MM.1S (cell line): ENCODE data around the gene L3MBTL4.

Source experiments
- DNase-seq: peaks from one replicate; pipeline ENCODE4 v3.0.0-alpha.2; 2015
- H2AFZ ChIP-seq: fragments of 300-600 bp; sonication (generic); 2 replicates; pipeline ENCODE4 v1.6.0; 2016; ENCODE audit warnings: antibody characterized with exemption, low read length
- H3F3A ChIP-seq: fragments of 300-600 bp; sonication (generic); 2 replicates; pipeline ENCODE4 v1.6.1; 2016; ENCODE audit warnings: mild to moderate bottlenecking, antibody characterized with exemption, low read length, moderate library complexity, mixed read lengths; ENCODE audit not compliant: insufficient read depth
- H3K27ac ChIP-seq: fragments of 300-600 bp; sonication (generic); 2 replicates; pipeline ENCODE4 v1.5.1; 2016; ENCODE audit warnings: mild to moderate bottlenecking, low read length
- H3K27me3 ChIP-seq: fragments of 300-600 bp; sonication (generic); replicated peaks from 2 replicates; pipeline ENCODE4 v1.6.0; 2016; ENCODE audit warnings: low read length; ENCODE audit not compliant: insufficient read depth
- H3K36me3 ChIP-seq: fragments of 300-600 bp; sonication (generic); replicated peaks from 2 replicates; pipeline ENCODE4 v1.6.1; 2016; ENCODE audit warnings: mild to moderate bottlenecking, low read length, mixed read lengths; ENCODE audit not compliant: insufficient read depth
- H3K4me1 ChIP-seq: fragments of 300-600 bp; sonication (generic); 2 replicates; pipeline ENCODE4 v1.6.1; 2016; ENCODE audit warnings: low read length, mixed read lengths
- H3K4me2 ChIP-seq: fragments of 300-600 bp; sonication (generic); 2 replicates; pipeline ENCODE4 v1.6.0; 2016; ENCODE audit warnings: low read depth, low read length
- H3K4me3 ChIP-seq: fragments of 300-600 bp; sonication (generic); 2 replicates; pipeline ENCODE4 v1.5.1; 2016; ENCODE audit warnings: low read length, mixed read lengths
- H3K79me2 ChIP-seq: fragments of 300-600 bp; sonication (generic); 2 replicates; pipeline ENCODE4 v1.6.1; 2016; ENCODE audit warnings: mixed run types, low read length, mixed read lengths
- H3K9ac ChIP-seq: fragments of 300-600 bp; sonication (generic); 2 replicates; pipeline ENCODE4 v1.6.1; 2016; ENCODE audit warnings: low read length, mixed read lengths
- H3K9me2 ChIP-seq: fragments of 300-600 bp; sonication (generic); replicated peaks from 2 replicates; pipeline ENCODE4 v1.6.1; 2016; ENCODE audit warnings: mild to moderate bottlenecking, low read length, mixed read lengths; ENCODE audit not compliant: insufficient read depth
- H3K9me3 ChIP-seq: fragments of 300-600 bp; sonication (generic); replicated peaks from 2 replicates; pipeline ENCODE4 v1.6.1; 2016; ENCODE audit warnings: mild to moderate bottlenecking, low read length, mixed read lengths; ENCODE audit not compliant: insufficient read depth
- H4K20me1 ChIP-seq: fragments of 300-600 bp; sonication (generic); 2 replicates; pipeline ENCODE4 v1.6.1; 2016; ENCODE audit warnings: mild to moderate bottlenecking, low read length, moderate library complexity, mixed read lengths; ENCODE audit not compliant: insufficient read depth
- EZH2 ChIP-seq: fragments of 300-600 bp; sonication (generic); optimal IDR thresholded peaks from 2 replicates; pipeline ENCODE3; 2017; ENCODE audit warnings: low read depth, mild to moderate bottlenecking, antibody characterized with exemption, low read length, mixed read lengths
- EZH2phosphoT487 ChIP-seq: fragments of 300-600 bp; sonication (generic); IDR thresholded peaks from 2 replicates; pipeline ENCODE4 v1.6.1; 2018; ENCODE audit warnings: antibody characterized with exemption, low read length
- TF ChIP-seq, protein P1 (sequence below): fragments of 300-600 bp; sonication (generic); IDR thresholded peaks from 2 replicates; pipeline ENCODE4 v1.5.1; 2016; ENCODE audit warnings: antibody characterized with exemption, low read length, mixed read lengths

The L3MBTL4 gene

DNA sequence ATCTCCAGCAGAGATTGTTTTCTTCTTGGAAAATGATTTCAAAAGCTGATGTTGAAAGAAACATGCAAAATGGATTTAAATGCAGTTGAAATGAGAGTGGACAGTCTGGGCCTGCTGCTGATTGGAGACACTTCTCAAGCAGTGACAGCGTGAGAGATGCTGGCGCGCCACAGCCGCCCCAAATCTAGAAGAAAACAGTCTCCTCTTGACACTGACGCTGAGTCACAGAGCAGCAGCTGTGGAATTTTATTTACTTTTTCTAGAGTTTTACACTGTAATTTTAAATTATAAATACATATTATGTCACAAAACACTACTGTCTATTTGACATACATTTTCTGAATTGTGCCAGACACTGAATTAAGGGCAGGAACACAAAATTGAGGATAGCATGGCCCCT, 397.5 kb downstream of the L3MBTL4 start:
- H3F3A ChIP-seq: no peaks in the 10 kb centered on the region
- no peak for DNase-seq
- H3K27ac ChIP-seq: no peak overlapping the region
- no peaks in the 10 kb centered on the region for H3K27me3 ChIP-seq
- peaks cover 5% of the 10 kb centered on the region for H3K4me1 ChIP-seq
- H3K9ac ChIP-seq: no peak overlapping the region
- H3K36me3 ChIP-seq: no peaks in the 10 kb centered on the region
- H3K4me2 ChIP-seq: no peak overlapping the region
- no peaks in the 10 kb centered on the region for H3K9me3 ChIP-seq
- H2AFZ ChIP-seq: no peak overlapping the region
- H3K4me3 ChIP-seq: no peak overlapping the region
- H3K79me2 ChIP-seq: no peaks in the 10 kb centered on the region
- H3K9me2 ChIP-seq: no peaks in the 10 kb centered on the region
- H4K20me1 ChIP-seq: no peaks in the 10 kb centered on the region
- no peak for TF ChIP-seq EZH2phosphoT487
- no peak for TF ChIP-seq EZH2
- TF ChIP-seq, protein P1, sequence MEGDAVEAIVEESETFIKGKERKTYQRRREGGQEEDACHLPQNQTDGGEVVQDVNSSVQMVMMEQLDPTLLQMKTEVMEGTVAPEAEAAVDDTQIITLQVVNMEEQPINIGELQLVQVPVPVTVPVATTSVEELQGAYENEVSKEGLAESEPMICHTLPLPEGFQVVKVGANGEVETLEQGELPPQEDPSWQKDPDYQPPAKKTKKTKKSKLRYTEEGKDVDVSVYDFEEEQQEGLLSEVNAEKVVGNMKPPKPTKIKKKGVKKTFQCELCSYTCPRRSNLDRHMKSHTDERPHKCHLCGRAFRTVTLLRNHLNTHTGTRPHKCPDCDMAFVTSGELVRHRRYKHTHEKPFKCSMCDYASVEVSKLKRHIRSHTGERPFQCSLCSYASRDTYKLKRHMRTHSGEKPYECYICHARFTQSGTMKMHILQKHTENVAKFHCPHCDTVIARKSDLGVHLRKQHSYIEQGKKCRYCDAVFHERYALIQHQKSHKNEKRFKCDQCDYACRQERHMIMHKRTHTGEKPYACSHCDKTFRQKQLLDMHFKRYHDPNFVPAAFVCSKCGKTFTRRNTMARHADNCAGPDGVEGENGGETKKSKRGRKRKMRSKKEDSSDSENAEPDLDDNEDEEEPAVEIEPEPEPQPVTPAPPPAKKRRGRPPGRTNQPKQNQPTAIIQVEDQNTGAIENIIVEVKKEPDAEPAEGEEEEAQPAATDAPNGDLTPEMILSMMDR: no peak

DNA sequence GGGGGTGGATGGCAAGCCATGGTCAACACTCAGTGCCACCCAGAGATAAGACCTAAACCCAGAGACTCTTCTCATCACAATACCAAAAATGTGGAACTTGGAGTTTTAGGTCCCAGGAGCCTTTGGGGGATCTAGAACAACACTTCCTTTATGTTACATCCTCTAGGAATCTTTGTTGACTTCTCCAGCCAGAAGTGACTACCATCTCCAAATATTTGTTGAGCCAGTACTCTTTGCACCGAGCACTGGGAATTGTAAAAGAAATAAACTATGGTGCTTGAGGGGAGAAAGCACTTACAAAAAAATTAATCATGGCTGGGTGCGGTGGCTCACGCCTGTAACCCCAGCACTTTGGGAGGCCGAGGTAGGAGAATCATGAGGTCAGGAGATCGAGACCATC, 399.3 kb downstream of the L3MBTL4 start:
- Histone ChIP-seq H3K4me1 (no peaks in the 10 kb centered on the region), H3K9me2 (no peaks in the 10 kb centered on the region), H3K79me2 (no peaks in the 10 kb centered on the region), H3K4me2 (no peak overlapping the region), H2AFZ (no peak overlapping the region), H3K36me3 (no peaks in the 10 kb centered on the region), H3K4me3 (no peak overlapping the region), H4K20me1 (no peaks in the 10 kb centered on the region), H3K27me3 (no peaks in the 10 kb centered on the region), H3K9me3 (no peaks in the 10 kb centered on the region), H3F3A (no peaks in the 10 kb centered on the region), H3K27ac (no peak overlapping the region), H3K9ac (no peak overlapping the region)
- TF ChIP-seq EZH2phosphoT487 (no peak), EZH2 (no peak)
- TF ChIP-seq, protein P1: no peak
- no peak for DNase-seq

DNA sequence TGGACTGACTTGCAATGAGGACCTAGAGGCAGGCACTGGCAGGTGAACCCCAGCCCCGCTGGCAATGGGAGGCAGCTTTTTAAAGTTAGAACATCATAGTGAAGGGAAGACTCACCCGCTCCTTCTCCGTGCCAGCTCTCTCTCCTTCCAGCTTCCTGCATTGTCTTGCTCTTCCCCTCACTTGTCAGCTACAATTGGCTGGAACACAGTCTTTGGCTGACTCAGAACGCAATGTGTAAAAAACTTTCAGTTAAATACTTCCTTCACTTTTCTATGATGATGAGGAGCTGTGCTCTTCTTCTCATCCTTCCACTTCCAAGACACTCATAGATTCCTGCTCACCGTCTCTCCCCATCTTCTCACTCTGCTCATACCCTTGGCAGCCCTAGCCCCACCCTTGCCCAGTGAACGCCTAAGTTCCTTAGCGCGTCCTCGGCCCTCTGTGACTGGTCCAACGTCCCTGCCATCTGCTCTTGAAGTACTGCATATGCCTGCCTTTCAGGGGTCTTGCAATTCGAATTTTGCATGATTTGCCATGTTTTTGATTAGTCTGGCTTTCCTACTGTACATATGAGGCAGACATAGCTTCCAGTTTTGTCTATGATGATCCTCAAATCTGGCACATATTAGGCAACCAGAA, 401.4 kb downstream of the L3MBTL4 start:
- H3K9ac ChIP-seq: no peak overlapping the region
- no peaks in the 10 kb centered on the region for H3K27me3 ChIP-seq
- no peaks in the 10 kb centered on the region for H3K79me2 ChIP-seq
- no peaks in the 10 kb centered on the region for H3K4me1 ChIP-seq
- H3K36me3 ChIP-seq: no peaks in the 10 kb centered on the region
- H3K27ac ChIP-seq: no peak overlapping the region
- no peak overlapping the region for H2AFZ ChIP-seq
- no peaks in the 10 kb centered on the region for H3F3A ChIP-seq
- no peak overlapping the region for H3K4me2 ChIP-seq
- no peaks in the 10 kb centered on the region for H4K20me1 ChIP-seq
- no peaks in the 10 kb centered on the region for H3K9me3 ChIP-seq
- no peak overlapping the region for H3K4me3 ChIP-seq
- no peak for DNase-seq
- no peaks in the 10 kb centered on the region for H3K9me2 ChIP-seq
- TF ChIP-seq EZH2 (no peak), EZH2phosphoT487 (no peak)
- TF ChIP-seq, protein P1: no peak
